GM19193 (cell line): ENCODE results near the gene OR5A1.

ENCODE experiments used
- POLR2A ChIP-seq: IDR thresholded peaks from 4 replicates; pipeline ENCODE4 v1.6.1; 2011; ENCODE audit not compliant: insufficient read depth, insufficient read length; ENCODE audit errors: extremely low read depth

Gene OR5A1

DNA sequence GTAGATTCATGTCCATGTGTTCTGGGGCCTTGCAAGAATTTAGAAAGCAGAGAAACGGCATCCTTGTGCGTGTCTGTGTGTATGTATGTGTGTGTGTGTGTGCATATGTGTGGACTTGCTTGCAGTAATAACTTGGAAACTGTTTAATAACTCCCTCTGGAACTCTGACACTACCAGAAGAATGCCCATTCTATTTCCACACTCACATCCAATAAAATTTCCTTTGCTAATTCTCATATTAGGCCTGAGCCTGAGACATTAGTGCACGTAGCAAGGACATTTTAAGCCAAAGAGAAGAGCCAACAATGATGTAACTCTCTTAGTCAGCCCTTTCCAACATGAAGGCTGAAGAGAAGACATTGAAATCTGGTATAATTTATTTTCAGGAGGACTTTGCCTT, 23.6 kb downstream of the OR5A1 start:
- no peak for TF ChIP-seq POLR2A

DNA sequence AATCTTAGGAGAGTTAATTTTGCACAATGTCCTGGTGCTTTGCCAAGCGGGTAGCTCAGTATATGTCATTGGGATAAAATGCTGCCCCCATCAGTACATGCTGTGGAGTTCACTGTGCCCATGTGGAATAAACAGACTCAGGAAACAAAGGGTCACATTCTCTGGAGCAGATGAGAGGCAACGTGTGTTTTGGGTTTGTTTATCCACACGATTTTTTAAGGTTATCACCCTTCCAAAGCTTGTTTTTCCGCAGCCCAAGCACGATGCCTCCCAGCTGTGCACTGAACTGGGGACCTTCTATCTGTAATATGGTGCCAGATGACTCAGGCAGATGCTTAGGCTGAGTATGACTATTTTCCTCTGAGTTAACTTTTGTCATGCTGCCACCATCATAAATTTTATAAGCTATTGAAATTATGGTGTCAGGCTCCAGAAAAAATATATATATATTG, 26.9 kb downstream of the OR5A1 start:
- no peak for TF ChIP-seq POLR2A

DNA sequence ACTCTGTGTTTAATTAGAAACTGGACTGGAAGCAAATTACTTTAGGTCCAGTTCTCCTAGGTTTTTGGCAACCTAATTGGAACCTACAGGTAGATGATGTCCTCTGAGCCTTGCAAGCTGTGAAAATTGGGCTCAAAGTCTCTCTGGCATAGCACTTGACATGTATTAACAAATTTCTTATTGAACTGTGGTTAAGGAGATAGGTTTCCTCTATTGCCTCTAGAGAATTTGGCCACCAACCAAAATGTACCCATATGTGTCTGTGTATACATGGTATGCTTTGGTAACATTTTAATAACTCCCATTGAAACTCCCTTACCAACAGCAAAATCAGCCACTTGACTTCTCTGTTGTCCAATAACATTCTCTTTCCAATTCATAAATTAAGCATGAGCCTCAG, 36.7 kb downstream of the OR5A1 start, which contains the start of gene OR4D10:
Gene OR4D10 (plus strand): TSS at position 301 of the 400 bp plus-strand sequence. CDS start 4,115 bp downstream, outside the sequence.
- no peak for TF ChIP-seq POLR2A

DNA sequence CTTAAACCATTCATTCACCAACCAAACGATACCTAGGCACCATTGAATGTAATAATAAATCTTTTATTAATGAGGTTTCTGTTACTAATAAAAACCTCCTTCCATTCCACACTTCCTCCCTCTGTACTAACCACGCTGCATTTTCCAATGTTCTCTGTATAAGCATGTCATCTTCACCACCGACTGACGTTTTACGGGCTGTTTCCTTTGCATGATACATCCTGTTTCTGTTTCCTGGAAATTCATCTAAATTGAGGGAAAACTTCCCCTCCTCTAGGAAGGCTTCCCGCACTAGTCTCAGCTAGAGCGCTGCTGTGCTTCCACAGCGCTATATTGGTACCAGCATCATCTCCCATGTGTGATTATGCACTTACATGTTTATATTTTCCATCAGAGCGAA, 38.9 kb downstream of the OR5A1 start:
- TF ChIP-seq POLR2A: no peak

DNA sequence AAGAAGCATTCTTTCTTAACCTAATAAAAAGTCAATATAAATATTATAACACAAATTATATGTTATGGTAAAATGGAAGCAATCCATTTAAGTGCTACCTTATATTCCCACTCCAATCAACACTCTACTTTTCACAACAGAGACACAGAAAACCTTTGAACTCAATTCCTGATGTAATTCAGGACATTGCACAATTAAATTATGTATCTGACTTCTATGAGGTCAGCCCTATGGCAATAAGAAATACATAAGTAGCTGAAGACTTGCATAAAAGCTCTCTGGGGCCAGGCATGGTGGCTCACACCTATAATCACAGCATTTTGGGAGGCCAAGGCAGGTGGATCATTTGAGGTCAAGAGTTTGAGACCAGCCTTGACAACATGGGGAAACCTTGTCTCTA, 43.6 kb downstream of the OR5A1 start:
- no peak for TF ChIP-seq POLR2A

DNA sequence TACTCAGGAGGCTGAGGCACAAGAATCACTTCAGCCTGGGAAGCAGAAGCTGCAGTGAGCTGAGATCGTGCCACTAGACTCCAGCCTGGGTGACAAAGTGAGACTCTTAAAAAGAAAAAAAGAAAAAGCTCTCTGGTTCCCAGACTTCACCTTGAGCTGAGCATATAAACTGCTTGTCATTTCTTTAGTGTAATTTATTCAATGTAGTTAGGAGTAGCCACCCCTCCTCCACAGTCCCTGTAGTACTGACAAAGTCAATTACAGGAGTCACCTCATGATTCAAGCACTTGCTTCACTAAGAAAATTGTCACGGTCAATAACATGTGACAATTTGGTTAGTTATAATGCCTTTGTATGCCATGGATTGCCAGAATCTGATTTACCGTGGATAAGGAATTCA, 44.1 kb downstream of the OR5A1 start:
- TF ChIP-seq POLR2A: no peak
